H1 (cell line): ENCODE results near the gene SLC25A22. TPM values are rescaled to one million over a fixed set of nuclear protein-coding genes. Genes with fewer than 3 reads are reported as not detected.

ENCODE experiments used
- CTCF ChIA-PET: fragments of 300-600 bp; sonication (Branson Sonifier 250); formaldehyde crosslinking; loops from one replicate; lab custom pipeline; 2021; ENCODE audit not compliant: partially characterized antibody; lab: Charles Lee
- POLR2A ChIA-PET: fragments of 300-600 bp; sonication (Branson Sonifier 250); formaldehyde crosslinking; loops from one replicate; lab custom pipeline; 2021; ENCODE audit warnings: inconsistent platforms; ENCODE audit not compliant: partially characterized antibody; lab: Charles Lee
- DNase-seq, 2 experiments: peaks; one replicate each; pipeline versions ENCODE4 v3.0.0 to v3.0.0-alpha.2; 2010 to 2022; ENCODE audit warnings: low spot score in 2 of 2, low read depth in 1 of 2, mixed read lengths in 1 of 2
- FAIRE-seq: peaks from 2 replicates; lab custom pipeline; 2011; peaks lifted over from hg19 to GRCh38; lab: Jason Lieb, UNC
- H2AFZ ChIP-seq: 2 replicates; pipeline ENCODE4 v1.8.1; 2012; ENCODE audit warnings: low read length, inconsistent platforms
- H2AK5ac ChIP-seq: 2 replicates; pipeline ENCODE4 v1.6.1; 2013; ENCODE audit warnings: low read depth, low read length
- H2BK120ac ChIP-seq: replicated peaks from 2 replicates; pipeline ENCODE3; 2013; ENCODE audit warnings: low read depth, low read length, inconsistent platforms
- H2BK12ac ChIP-seq: 2 replicates; pipeline ENCODE4 v1.6.1; 2013; ENCODE audit warnings: low read depth, low read length
- H2BK15ac ChIP-seq: 2 replicates; pipeline ENCODE4 v1.6.1; 2013; ENCODE audit warnings: low read length
- H2BK20ac ChIP-seq: 2 replicates; pipeline ENCODE4 v1.6.1; 2013; ENCODE audit warnings: low read length
- H2BK5ac ChIP-seq: 2 replicates; pipeline ENCODE4 v1.6.1; 2013; ENCODE audit warnings: low read depth, low read length
- H3K14ac ChIP-seq: 2 replicates; pipeline ENCODE4 v1.6.1; 2013; ENCODE audit warnings: inconsistent platforms; ENCODE audit not compliant: insufficient read length
- H3K18ac ChIP-seq: 2 replicates; pipeline ENCODE4 v1.6.1; 2013; ENCODE audit warnings: low read length; ENCODE audit errors: extremely low read depth
- H3K23ac ChIP-seq: 2 replicates; pipeline ENCODE4 v1.6.1; 2013; ENCODE audit warnings: inconsistent platforms; ENCODE audit not compliant: insufficient read length
- H3K23me2 ChIP-seq: 2 replicates; pipeline ENCODE4 v1.6.1; 2013; ENCODE audit warnings: low read depth, low read length
- H3K27ac ChIP-seq: 2 replicates; pipeline ENCODE4 v1.6.1; 2011; ENCODE audit warnings: low read depth, low read length, inconsistent platforms
- H3K27me3 ChIP-seq, 4 experiments: replicated peaks in 1 of 4; 1 replicate in 1 of 4; 2 replicates in 3 of 4; pipeline versions ENCODE4 v1.6.1 to v1.8.1; 2011 to 2013; ENCODE audit warnings: low read length in 3 of 4, mild to moderate bottlenecking in 3 of 4, inconsistent platforms in 2 of 4, mixed read lengths in 2 of 4, moderate library complexity in 1 of 4; ENCODE audit not compliant: control insufficient read depth in 3 of 4, insufficient read depth in 3 of 4; ENCODE audit errors: extremely low read depth in 1 of 4
- H3K36me3 ChIP-seq, 4 experiments: 2 replicates each; pipeline versions ENCODE4 v1.6.1 to v1.8.1; 2011 to 2013; ENCODE audit warnings: mild to moderate bottlenecking in 4 of 4, low read length in 3 of 4, moderate library complexity in 2 of 4, control low read depth in 1 of 4, inconsistent platforms in 1 of 4; ENCODE audit not compliant: insufficient read depth in 4 of 4, control insufficient read depth in 2 of 4
- H3K4ac ChIP-seq: replicated peaks from 2 replicates; pipeline ENCODE3; 2013; ENCODE audit warnings: low read length, low read depth, mixed read lengths, inconsistent platforms; ENCODE audit not compliant: insufficient read length
- H3K4me1 ChIP-seq, 4 experiments: replicated peaks in 1 of 4; 1 replicate in 1 of 4; 2 replicates in 3 of 4; pipeline versions ENCODE4 v1.6.1 to v1.8.1; 2011 to 2013; ENCODE audit warnings: low read length in 3 of 4, inconsistent platforms in 2 of 4, mixed read lengths in 1 of 4; ENCODE audit not compliant: insufficient read depth in 4 of 4, control insufficient read depth in 3 of 4
- H3K4me2 ChIP-seq, 2 experiments: 2 replicates each; pipeline versions ENCODE4 v1.6.1 to v1.8.1; 2011 to 2013; ENCODE audit warnings: low read depth in 2 of 2, low read length in 2 of 2, control low read depth in 1 of 2, inconsistent platforms in 1 of 2, mild to moderate bottlenecking in 1 of 2; ENCODE audit not compliant: insufficient read depth in 1 of 2
- H3K4me3 ChIP-seq, 4 experiments: fragments of 200-600, 300-600 bp in 1 of 4; sonication (generic), shearing (Covaris generic), sonication (Bioruptor Twin) in 1 of 4; 2 replicates each; pipeline versions ENCODE4 v1.5.1 to v1.8.1; 2011 to 2016; ENCODE audit warnings: low read length in 4 of 4, low read depth in 3 of 4, control low read depth in 2 of 4, inconsistent platforms in 2 of 4, mild to moderate bottlenecking in 2 of 4, mixed read lengths in 1 of 4, moderate library complexity in 1 of 4; ENCODE audit not compliant: insufficient read depth in 2 of 4; ENCODE audit errors: extremely low read depth in 1 of 4
- H3K56ac ChIP-seq: replicated peaks from 2 replicates; pipeline ENCODE3; 2013; ENCODE audit warnings: low read depth, mild to moderate bottlenecking, mixed read lengths, low read length, inconsistent platforms; ENCODE audit not compliant: insufficient read length
- H3K79me1 ChIP-seq: 2 replicates; pipeline ENCODE4 v1.6.1; 2013; ENCODE audit warnings: low read depth, low read length, control low read depth
- H3K79me2 ChIP-seq, 2 experiments: 2 replicates each; pipeline versions ENCODE4 v1.6.1 to v1.8.1; 2012 to 2013; ENCODE audit warnings: low read length in 2 of 2, mild to moderate bottlenecking in 2 of 2, inconsistent platforms in 1 of 2; ENCODE audit not compliant: insufficient read depth in 2 of 2, control insufficient read depth in 1 of 2
- H3K9ac ChIP-seq, 4 experiments: replicated peaks in 1 of 4; 1 replicate in 1 of 4; 2 replicates in 3 of 4; pipeline versions ENCODE4 v1.6.1 to v1.8.1; 2011 to 2013; ENCODE audit warnings: low read depth in 3 of 4, low read length in 3 of 4, control low read depth in 2 of 4, mild to moderate bottlenecking in 2 of 4, moderate library complexity in 2 of 4, inconsistent platforms in 1 of 4; ENCODE audit errors: extremely low read depth in 1 of 4
- H3K9me3 ChIP-seq, 2 experiments: 2 replicates each; pipeline versions ENCODE4 v1.6.1 to v1.8.1; 2012 to 2013; ENCODE audit warnings: mild to moderate bottlenecking in 2 of 2, moderate library complexity in 2 of 2, control low read depth in 1 of 2, inconsistent platforms in 1 of 2, low read depth in 1 of 2, low read length in 1 of 2, mixed read lengths in 1 of 2; ENCODE audit not compliant: insufficient read depth in 2 of 2
- H4K20me1 ChIP-seq, 2 experiments: replicated peaks in 1 of 2; 2 replicates each; pipeline versions ENCODE3 to v1.8.1; 2011 to 2013; ENCODE audit warnings: inconsistent platforms in 2 of 2, low read length in 2 of 2, mild to moderate bottlenecking in 1 of 2; ENCODE audit not compliant: insufficient read depth in 2 of 2, control insufficient read depth in 1 of 2
- H4K5ac ChIP-seq: 2 replicates; pipeline ENCODE4 v1.6.1; 2013; ENCODE audit warnings: low read length, low read depth, mixed read lengths, inconsistent platforms; ENCODE audit not compliant: insufficient read length
- H4K8ac ChIP-seq: 2 replicates; pipeline ENCODE4 v1.8.0; 2013; ENCODE audit warnings: mild to moderate bottlenecking, moderate library complexity, low read length, inconsistent platforms; ENCODE audit not compliant: insufficient read depth; ENCODE audit errors: extremely low read depth
- H4K91ac ChIP-seq: replicated peaks from 2 replicates; pipeline ENCODE3; 2013; ENCODE audit warnings: low read length, mixed read lengths, inconsistent platforms; ENCODE audit not compliant: insufficient read length
- ASH2L ChIP-seq: fragments of 200-600, 300-600 bp; sonication (generic); IDR thresholded peaks from one replicate; pipeline ENCODE4 v1.7.1; 2017; ENCODE audit warnings: low read length
- JUN ChIP-seq: IDR thresholded peaks from 2 replicates; pipeline ENCODE4 v1.6.1; 2011; ENCODE audit warnings: low read depth, mild to moderate bottlenecking, improper control_type of control experiment, low read length
- NRF1 ChIP-seq: IDR thresholded peaks from 2 replicates; pipeline ENCODE4 v1.6.1; 2011; ENCODE audit warnings: mild to moderate bottlenecking, low read depth, low read length, improper control_type of control experiment
- TBP ChIP-seq: IDR thresholded peaks from 2 replicates; pipeline ENCODE4 v1.6.1; 2011; ENCODE audit warnings: low read depth, low read length, improper control_type of control experiment
- TEAD4 ChIP-seq: IDR thresholded peaks from 2 replicates; pipeline ENCODE4 v1.6.1; 2012; ENCODE audit warnings: low read depth, low read length, inconsistent platforms, mixed read lengths
- WGBS, 2 experiments: shearing (Covaris generic) in 1 of 2; methylation state at CpG; one replicate each; pipeline versions ENCODE4 v1.1.6 to v1.1.7; 2013 to 2015; ENCODE audit warnings: low lambda C conversion rate in 2 of 2, mixed read lengths in 2 of 2, inconsistent platforms in 1 of 2, low coverage in 1 of 2, missing lambda C conversion rate in 1 of 2; ENCODE audit not compliant: insufficient replicate concordance in 2 of 2, insufficient coverage in 1 of 2, insufficient read length in 1 of 2; ENCODE audit errors: extremely low coverage in 1 of 2, missing lambda C conversion rate in 1 of 2; 5-methylcytosine and 5-hydroxymethylcytosine counted together
- polyA plus RNA-seq, 7 experiments: library from polyadenylated mRNA; depleted of rRNA in 3 of 7; stranded (reverse) in 5 of 7; unstranded in 2 of 7; fragments of >200 nt in 5 of 7; fragments of 200-250 nt in 2 of 7; gene quantifications; 1 replicate in 5 of 7; 2 replicates in 1 of 7; 4 replicates in 1 of 7; pipeline versions ENCODE4 v1.2.1 to v1.2.3, GENCODE V29; 2011 to 2013; ENCODE audit warnings: missing spikeins in 2 of 7, mixed read lengths in 2 of 7
- total RNA-seq: library from RNA; stranded (reverse); fragmentation: NEBNext Ultra II Directional; extraction: Animal tissue kit (Norgen Biotek cat#: 25700); gene quantifications from 2 replicates; pipeline ENCODE4 v1.2.1, GENCODE V29; 2021

SLC25A22 gene
- total and polyA plus RNA-seq, 2 of the 8 experiments (the other 6 are each of a cell fraction or from before 2014, with no cell fraction given) = 31.5 to 48.0 TPM

DNA sequence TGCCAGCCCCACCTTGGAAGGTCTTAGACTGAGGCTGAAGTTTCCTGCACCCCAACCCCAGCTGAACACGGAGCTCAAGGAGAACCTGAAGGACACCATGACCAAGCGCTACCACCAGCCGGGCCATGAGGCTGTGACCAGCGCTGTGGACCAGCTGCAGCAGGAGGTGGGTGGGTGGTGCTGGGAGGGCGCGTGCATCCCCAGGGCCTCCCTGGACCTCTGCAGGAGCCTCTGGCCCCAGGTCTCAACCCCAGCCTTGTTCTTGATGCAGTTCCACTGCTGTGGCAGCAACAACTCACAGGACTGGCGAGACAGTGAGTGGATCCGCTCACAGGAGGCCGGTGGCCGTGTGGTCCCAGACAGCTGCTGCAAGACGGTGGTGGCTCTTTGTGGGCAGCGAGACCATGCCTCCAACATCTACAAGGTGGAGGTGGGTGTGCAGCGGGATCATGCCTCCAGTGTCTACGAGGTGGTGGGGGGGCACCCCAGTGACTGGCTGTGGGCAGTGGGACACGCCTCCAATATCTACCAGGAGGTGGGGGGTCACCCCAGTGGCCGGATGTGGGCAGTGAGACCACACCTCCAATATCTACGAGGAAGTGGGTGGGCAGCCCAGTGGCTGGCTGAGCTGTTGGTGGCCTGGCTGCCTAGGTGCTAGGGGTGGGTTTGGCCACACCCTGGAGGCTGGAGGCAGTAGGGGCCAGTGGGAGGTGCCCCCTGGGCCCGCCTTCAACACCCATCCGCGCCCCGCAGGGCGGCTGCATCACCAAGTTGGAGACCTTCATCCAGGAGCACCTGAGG, 39.3 kb upstream of the SLC25A22 start:
- Histone ChIP-seq H3K27me3 (peaks cover 0 to under 1% (median under 1%) of the 10 kb centered on the region in 4 experiments; a peak in 2 of 7 replicates), H3K14ac (no peak overlapping the region), H2BK20ac (no peak overlapping the region), H3K4me1 (peaks cover 0 to 23% (median 17%) of the 10 kb centered on the region in 4 experiments; a peak in 6 of 7 replicates), H3K18ac (no peak overlapping the region), H4K20me1 (peaks cover 3 to 40% of the 10 kb centered on the region in 2 experiments), H3K27ac (no peak overlapping the region), H3K56ac (no peak overlapping the region), H3K9me3 (no peaks in the 10 kb centered on the region), H3K79me1 (peaks cover 9% of the 10 kb centered on the region; the same call in 1 of the 2 replicates), H4K91ac (no peak overlapping the region), H3K4me2 (no peak overlapping the region), H3K4ac (peak overlapping the region; percentile 53), H2AFZ (no peak overlapping the region), H3K79me2 (peaks cover 0 to 15% of the 10 kb centered on the region in 2 experiments; a peak in 2 of 4 replicates), H3K4me3 (no peak overlapping the region), H2BK120ac (no peak overlapping the region), H2BK5ac (peak overlapping the region; percentile 7; the same call in 1 of the 2 replicates), H3K9ac (no peak overlapping the region), H2BK12ac (no peak overlapping the region), H2AK5ac (no peak overlapping the region), H2BK15ac (no peak overlapping the region), H4K5ac (no peak overlapping the region), H4K8ac (peak overlapping the region; percentile 5; the same call in 1 of the 2 replicates), H3K36me3 (peaks cover 10 to 30% (median 24%) of the 10 kb centered on the region in 4 experiments; a peak in 7 of 8 replicates), H3K23me2 (peaks cover 15% of the 10 kb centered on the region; the same call in 1 of the 2 replicates), H3K23ac (no peak overlapping the region)
- DNase-seq (no peak), FAIRE-seq (no peak)
- TF ChIP-seq TEAD4 = no peak
- no peak for TF ChIP-seq JUN
- TF ChIP-seq NRF1 = no peak
- TF ChIP-seq TBP = no peak
- TF ChIP-seq ASH2L = no peak
- CTCF ChIA-PET = interaction anchor here (0.5 to 5.2 kb wide), 15 partner anchors 9 to 706 kb away, joined by 3 to 26 read pairs (median 5); partner anchors contain the start of genes CRACR2B and PNPLA2
- WGBS, 2 experiments = 92% methylated on average over 22 of the region's 22 CpGs; no CpG with 5 or more reads in 1 of the 2 experiments
- POLR2A ChIA-PET = interaction anchor here (0.6 to 53.0 kb wide), 6 partner anchors 7 to 322 kb away, joined by 3 to 1917 read pairs (median 119); partner anchors contain the start of genes CD151, CEND1, CRACR2B and GATD1
